Right lobe of liver (tissue), 4 donors: ENCODE data around the gene MRPL18.

Experiments
- CTCF ChIP-seq, 4 donors: fragments of 200-600 bp in 3 of 4; fragments of 450-650 bp in 1 of 4; IDR thresholded peaks; one replicate each; pipeline versions ENCODE4 v1.5.1 to v1.8.0; 2016 to 2022; ENCODE audit warnings: antibody characterized with exemption in 4 of 4, mild to moderate bottlenecking in 2 of 4
- POLR2A ChIP-seq: fragments of 450-650 bp; IDR thresholded peaks from one replicate; pipeline ENCODE4 v1.6.1; 2017; ENCODE audit warnings: antibody characterized with exemption, mild to moderate bottlenecking
- donor health status: DM: no; HTN: no; CAD: no.
- donor health status: DM: no; HTN: no; CAD: no.
- donor health status: DM: no; HTN: yes; CAD: no.

DNA sequence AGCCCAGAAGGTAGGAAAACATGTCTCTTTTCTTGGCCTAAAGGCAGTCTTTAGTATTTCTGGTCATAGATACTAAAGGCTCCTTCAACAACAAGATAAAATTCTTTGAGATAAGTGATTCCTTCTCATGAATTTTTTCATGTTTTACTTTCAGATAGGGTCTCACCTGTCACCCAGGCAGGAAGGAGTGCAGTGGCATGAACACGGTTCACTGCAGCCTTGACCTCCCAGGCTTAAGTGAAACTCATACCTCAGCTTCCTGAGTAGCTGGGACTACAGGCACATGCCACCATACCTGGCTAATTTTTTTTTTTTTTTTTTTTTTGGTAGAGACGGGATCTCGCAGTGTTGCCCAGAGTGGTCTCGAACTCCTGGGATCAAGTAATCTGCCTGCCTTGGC lies 18.9 kb downstream of the MRPL18 start:
- no peak for TF ChIP-seq CTCF (IDR thresholded peaks at IDR 0.05)
- TF ChIP-seq POLR2A, result no peak
